Measurements from ENCODE around the gene EMX1.

EMX1 gene

DNA sequence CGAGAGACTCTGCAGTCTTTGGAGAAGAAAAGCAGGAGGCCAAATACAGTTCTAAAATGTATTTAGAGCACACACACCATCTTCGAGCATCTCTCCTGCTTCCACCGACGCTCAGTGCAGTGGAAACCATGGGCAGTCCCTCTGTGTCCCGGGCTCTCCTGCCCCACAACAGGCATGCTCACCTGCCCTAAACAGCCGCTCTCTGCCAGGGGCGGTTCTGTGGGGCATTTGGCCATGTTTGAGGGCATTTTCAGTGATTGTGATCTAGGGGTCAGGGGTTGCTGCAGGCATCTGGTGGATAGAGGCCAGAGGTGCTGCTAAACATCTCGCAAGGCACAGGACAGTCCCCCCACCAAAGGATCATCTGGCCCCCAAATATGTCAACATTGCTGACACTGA, 55.8 kb downstream of the EMX1 start:
- TF ChIP-seq, protein P1, sequence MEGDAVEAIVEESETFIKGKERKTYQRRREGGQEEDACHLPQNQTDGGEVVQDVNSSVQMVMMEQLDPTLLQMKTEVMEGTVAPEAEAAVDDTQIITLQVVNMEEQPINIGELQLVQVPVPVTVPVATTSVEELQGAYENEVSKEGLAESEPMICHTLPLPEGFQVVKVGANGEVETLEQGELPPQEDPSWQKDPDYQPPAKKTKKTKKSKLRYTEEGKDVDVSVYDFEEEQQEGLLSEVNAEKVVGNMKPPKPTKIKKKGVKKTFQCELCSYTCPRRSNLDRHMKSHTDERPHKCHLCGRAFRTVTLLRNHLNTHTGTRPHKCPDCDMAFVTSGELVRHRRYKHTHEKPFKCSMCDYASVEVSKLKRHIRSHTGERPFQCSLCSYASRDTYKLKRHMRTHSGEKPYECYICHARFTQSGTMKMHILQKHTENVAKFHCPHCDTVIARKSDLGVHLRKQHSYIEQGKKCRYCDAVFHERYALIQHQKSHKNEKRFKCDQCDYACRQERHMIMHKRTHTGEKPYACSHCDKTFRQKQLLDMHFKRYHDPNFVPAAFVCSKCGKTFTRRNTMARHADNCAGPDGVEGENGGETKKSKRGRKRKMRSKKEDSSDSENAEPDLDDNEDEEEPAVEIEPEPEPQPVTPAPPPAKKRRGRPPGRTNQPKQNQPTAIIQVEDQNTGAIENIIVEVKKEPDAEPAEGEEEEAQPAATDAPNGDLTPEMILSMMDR (conservative IDR thresholded peaks at IDR 0.05; ENCODE audit: low read depth, low read length) = no peak
- no peak overlapping the region for H3K4me3 ChIP-seq (ENCODE audit: low read depth, low read length)
- DNase-seq (ENCODE audit: low read depth) = no peak

DNA sequence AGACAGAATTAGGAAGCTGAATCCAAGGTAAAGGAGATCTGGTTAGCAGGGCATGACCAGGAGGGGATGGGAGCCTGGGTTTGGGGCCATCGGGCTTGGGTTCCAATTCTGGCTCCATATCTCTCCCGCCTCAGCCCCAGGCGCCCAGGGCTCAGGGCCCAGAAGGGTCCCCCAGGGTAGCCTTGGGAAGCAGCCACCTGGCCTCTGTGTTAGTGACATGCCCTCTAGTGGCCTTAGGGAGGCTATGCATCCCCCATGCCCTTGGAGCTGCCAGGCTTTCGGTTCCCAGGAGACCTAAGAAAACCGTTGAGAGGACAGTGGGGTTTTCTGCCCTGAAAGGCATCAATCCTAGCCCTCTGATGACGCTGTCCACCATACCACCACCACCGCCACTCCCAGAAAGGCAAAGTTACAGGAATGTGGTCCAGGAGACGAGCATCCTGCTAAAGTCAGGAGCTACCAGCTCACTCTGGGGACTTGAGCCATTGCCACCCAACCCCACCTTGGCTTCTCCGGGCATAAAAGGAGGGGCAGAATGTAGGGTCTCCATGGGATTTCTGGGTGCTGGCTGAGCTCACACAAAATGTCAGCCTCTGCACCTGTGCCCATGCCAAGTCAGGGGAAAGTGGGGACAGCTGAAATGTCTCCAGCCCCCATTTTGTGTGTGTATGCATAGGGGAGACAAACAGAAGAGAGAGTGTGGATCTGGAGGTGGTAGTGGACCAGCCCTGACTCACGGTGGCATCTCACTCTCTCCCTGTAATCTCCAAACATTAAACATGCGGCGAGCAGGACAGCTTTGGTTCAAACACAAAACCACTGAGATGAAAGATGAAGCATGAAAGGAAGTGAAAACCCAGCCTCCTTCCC, 56.5 kb downstream of the EMX1 start:
- peak; percentile 73 for DNase-seq (ENCODE audit: low read depth)
- TF ChIP-seq, protein P1 (conservative IDR thresholded peaks at IDR 0.05; ENCODE audit: low read depth, low read length) = peak; percentile 91
- H3K4me3 ChIP-seq (ENCODE audit: low read depth, low read length) = no peak overlapping the region

DNA sequence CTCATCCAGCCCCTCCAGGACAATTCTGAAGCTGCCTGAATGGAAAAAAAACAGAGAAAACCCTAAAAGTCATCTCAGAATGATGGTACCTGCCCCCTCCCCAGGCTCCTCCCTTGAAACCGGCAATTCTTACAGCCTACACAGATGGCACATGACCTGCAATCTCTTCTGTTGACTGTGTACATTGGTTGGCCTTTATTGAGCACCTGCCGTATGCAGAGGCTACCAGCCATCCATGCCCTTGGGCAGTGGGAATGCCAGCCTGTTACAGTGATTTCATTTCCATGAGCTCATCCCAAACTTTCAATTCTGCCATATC, 57.1 kb downstream of the EMX1 start:
- no peak for DNase-seq (ENCODE audit: low read depth)
- TF ChIP-seq, protein P1 (conservative IDR thresholded peaks at IDR 0.05; ENCODE audit: low read depth, low read length) = no peak

DNA sequence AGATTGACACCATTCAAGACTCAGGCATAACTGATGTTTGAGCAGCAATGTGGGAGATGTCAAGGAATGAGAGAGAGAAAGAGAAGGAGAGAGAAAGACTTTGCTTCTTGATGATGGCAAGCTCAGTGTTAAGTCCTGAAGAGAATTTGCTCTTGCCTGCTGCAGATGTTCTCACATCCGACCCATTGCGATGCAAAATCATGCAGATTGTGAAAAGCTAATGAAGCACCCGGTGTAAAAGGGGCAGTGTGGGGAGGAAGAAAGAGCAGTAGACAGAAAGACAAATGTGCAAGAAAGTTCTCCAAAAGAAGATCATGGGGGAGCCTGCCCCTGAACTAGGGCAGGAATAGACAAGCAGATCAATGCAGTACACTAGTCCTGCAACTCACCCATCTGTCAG, 57.7 kb downstream of the EMX1 start:
- H3K4me3 ChIP-seq (ENCODE audit: low read depth, low read length) = no peak overlapping the region
- TF ChIP-seq, protein P1 (conservative IDR thresholded peaks at IDR 0.05; ENCODE audit: low read depth, low read length) = no peak
- DNase-seq (ENCODE audit: low read depth) = no peak

More for the DNA sequence above, 57.1 kb downstream of the EMX1 start:
- no peak overlapping the region for H3K4me3 ChIP-seq (ENCODE audit: low read depth, low read length)

DNA sequence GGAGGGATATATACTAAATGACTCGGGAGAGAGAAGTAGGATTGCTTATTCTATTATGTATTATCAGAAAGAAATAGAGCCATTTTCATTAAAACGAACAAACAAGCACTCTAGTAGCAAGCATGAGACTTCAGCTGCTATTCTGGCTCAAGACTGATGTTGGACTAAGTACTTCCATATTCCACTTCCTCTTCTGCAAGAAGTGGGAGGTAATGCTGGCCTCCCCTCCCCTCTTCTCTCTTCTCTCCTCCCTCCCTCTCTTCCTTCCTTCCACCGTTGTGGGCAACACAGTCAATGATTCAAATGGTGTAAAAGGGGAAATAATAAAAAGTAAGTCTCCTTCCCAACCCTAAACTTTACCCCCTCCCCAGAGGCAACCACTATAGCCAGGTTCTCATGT, 62.6 kb downstream of the EMX1 start:
- TF ChIP-seq, protein P1 (conservative IDR thresholded peaks at IDR 0.05; ENCODE audit: low read depth, low read length) = no peak
- DNase-seq (ENCODE audit: low read depth) = no peak
- H3K4me3 ChIP-seq (ENCODE audit: low read depth, low read length) = no peak overlapping the region

DNA sequence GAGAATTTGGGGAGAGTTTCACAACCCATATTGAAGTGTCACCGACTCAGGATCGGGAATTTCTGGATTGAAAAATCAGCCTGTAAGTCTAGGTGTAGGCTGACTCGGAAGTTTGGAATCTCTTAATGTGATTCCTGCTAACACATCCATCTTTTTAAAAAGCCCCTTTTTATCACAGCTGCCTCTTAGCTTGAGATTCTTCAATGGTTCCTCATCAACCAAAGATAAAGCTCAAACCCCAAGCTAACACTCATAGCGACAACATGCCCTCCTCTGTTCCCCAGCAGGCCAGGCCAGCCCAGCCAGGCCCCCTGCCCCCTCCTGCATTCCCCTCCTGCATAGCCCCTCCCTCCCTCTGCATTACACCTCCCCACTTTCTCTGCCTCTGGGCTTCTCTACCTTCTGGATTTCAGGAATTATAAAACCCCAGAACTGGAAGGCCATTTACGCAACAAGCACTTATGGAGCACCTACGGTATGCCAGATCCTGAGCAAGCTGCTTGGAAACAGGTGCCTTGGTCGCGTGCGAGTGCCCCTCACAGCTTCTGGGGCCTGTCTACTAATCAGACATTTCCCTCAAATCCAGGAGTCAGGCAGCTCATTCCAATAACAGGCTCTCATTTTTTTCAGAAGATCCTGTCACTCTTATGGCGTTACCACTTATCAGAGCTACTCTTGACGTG, 63.4 kb downstream of the EMX1 start:
- no peak overlapping the region for H3K4me3 ChIP-seq (ENCODE audit: low read depth, low read length)
- DNase-seq (ENCODE audit: low read depth) = no peak
- TF ChIP-seq, protein P1 (conservative IDR thresholded peaks at IDR 0.05; ENCODE audit: low read depth, low read length) = no peak

All from choroid plexus epithelial cell (primary cell).